Measurements from ENCODE around the gene ANP32A.

DNA sequence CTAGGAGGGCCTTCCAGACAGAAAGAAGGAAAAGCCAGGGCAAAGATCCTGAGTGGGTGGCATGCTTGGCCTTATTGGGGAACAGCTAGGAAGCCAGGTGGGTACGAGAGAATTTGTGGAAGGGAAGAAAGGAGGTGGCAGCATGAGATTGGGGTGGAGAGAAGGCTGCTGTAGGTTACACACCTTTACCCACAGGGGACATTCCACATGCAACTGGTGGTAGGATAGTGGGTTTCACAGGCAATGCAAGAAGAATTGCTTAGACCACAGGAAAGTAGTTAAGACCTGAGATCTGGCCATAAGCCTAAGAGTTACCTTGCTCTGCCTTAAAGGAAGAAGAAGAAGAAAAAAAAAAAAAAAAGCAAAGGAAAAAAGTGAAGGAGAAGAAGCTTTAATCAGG lies 19.8 kb downstream of the ANP32A start:
- TF ChIP-seq, protein P1, sequence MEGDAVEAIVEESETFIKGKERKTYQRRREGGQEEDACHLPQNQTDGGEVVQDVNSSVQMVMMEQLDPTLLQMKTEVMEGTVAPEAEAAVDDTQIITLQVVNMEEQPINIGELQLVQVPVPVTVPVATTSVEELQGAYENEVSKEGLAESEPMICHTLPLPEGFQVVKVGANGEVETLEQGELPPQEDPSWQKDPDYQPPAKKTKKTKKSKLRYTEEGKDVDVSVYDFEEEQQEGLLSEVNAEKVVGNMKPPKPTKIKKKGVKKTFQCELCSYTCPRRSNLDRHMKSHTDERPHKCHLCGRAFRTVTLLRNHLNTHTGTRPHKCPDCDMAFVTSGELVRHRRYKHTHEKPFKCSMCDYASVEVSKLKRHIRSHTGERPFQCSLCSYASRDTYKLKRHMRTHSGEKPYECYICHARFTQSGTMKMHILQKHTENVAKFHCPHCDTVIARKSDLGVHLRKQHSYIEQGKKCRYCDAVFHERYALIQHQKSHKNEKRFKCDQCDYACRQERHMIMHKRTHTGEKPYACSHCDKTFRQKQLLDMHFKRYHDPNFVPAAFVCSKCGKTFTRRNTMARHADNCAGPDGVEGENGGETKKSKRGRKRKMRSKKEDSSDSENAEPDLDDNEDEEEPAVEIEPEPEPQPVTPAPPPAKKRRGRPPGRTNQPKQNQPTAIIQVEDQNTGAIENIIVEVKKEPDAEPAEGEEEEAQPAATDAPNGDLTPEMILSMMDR (IDR thresholded peaks at IDR 0.05), result no peak
- TF ChIP-seq POLR2A (IDR thresholded peaks at IDR 0.05), result no peak
- TF ChIP-seq EP300 (IDR thresholded peaks at IDR 0.05), result no peak
